DMS53 (cell line): ENCODE data around the gene VEGFB.

Experiments used
- DNase-seq: peaks from one replicate; lab custom pipeline; 2025; lab: John Stamatoyannopoulos, UW

Gene VEGFB

DNA sequence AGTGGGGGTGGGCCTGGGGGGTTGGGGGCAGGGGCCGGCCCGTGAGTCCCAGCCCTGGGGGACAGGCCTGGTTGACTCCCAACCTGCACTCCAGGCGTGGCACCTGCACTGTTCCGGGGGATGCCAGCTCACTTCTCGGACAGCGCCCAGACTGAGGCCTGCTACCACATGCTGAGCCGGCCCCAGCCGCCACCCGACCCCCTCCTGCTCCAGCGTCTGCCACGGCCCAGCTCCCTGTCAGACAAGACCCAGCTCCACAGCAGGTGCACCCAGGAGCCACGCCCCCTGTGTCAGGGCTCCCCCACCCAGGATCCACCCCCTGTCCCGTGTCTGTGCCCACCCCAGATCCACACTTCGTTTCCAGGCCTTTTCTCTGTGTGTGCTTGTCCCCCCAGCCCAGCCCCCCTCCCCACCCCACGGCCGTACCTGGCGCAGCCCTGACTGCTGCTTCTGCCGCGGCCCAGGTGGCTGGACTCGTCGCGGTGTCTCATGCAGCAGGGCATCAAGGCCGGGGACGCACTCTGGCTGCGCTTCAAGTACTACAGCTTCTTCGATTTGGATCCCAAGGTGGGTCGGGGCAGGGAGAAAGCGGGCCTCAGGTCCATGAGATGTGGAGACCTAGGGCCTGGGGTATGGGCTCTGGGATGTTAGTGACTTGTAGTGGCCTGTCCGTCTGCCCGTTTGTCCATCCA, 23.1 kb upstream of the VEGFB start:
- DNase-seq = no peak

DNA sequence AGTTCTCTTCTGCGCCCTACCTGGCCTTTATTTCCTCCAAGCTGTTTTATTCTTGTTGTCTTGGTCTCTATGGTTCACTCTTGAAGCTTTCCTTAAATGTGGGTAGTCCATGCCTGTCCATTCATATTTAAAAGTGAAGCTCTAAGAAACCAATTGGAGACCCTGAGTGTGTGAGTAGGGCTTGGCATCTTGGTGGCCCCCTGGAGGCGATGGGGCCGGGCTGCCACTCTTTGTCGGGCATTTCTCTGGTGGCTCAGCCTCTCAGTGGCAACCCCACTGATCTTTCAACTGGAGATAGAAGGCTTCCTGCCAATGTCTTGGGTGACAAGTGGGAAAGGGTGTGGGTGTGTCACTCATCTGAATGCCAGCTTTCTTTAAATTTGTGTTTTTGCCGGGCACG, 17.5 kb upstream of the VEGFB start:
- no peak for DNase-seq

DNA sequence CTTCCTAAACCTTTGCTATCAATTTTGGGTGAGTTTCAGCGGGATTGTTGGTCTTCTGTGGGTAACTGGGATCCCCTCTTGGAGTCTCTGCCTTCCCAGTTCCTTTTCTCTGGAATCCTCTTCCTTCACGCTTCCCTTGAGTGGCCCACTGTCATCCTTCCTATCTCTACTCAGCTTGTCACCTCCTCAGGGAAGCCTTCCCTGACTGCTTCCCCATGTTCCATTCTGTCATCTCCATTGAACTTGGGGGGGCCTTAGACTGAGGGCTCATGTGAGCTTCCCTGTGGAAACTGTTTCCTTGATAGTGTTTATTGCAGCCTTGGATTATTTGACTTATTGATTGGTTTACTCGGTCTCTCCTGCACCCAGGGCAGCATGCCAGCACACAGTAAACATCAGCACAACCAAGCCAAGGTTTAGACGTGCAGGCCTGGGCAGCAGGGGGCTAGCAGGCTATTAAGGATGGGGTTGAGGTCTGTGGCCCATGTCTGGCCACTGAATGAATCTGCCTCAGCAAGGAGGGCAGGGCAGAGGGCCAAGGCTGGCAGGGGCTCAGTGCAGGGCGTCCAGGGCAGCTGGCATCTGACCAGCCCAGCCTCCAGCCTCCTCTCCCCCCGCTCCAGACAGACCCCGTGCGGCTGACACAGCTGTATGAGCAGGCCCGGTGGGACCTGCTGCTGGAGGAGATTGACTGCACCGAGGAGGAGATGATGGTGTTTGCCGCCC, 15.6 kb upstream of the VEGFB start:
- no peak for DNase-seq

DNA sequence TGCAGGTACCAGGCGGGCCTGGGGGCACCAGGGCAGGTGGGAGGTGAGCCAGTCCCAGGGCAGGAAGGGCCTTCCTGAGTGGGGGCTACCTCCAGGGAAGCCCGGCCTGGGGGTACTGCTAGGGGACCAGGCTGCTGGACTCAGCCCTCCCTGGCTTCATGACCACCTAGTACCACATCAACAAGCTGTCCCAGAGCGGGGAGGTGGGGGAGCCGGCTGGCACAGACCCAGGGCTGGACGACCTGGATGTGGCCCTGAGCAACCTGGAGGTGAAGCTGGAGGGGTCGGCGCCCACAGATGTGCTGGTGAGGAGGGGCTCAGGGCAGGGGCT, 15.1 kb upstream of the VEGFB start:
- no peak for DNase-seq

DNA sequence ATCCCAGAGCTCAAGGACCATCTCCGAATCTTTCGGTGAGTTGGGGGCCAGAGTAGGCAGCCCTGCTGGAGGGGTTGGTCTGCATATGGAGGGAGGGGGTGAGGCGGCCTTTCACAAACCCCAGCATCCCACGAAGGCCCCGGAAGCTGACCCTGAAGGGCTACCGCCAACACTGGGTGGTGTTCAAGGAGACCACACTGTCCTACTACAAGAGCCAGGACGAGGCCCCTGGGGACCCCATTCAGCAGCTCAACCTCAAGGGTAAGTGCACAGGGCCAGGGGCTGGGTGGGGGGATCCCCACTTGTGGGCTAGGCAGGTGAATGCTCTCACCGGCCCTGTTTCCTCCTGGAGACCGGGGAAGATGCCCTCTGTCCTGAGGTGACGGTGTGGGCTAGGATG, 14.6 kb upstream of the VEGFB start:
- DNase-seq = no peak

DNA sequence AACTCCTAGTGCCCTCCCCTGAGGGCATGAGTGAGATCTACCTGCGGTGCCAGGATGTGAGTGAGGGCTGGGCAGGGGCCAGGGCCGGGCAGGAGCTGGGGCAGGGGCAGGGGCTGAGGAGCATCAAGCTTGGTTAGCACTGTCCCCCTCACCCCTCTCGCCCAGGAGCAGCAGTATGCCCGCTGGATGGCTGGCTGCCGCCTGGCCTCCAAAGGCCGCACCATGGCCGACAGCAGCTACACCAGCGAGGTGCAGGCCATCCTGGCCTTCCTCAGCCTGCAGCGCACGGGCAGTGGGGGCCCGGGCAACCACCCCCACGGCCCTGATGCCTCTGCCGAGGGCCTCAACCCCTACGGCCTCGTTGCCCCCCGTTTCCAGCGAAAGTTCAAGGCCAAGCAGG, 14.1 kb upstream of the VEGFB start:
- DNase-seq = no peak

DNA sequence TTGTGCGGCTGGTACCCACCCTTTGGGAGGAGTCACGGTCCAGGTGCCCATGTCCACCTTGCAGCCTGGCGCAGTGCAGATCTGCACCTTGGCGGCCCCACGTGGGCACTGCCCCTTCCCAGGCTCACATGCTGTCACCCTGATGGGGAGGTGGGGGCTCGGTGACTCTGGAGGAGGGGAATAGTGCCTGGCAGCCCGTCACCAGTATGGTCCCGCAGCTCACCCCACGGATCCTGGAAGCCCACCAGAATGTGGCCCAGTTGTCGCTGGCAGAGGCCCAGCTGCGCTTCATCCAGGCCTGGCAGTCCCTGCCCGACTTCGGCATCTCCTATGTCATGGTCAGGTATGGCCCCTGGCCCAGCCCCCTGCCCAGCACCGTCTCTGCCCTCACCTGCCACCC, 13.6 kb upstream of the VEGFB start:
- DNase-seq = no peak

DNA sequence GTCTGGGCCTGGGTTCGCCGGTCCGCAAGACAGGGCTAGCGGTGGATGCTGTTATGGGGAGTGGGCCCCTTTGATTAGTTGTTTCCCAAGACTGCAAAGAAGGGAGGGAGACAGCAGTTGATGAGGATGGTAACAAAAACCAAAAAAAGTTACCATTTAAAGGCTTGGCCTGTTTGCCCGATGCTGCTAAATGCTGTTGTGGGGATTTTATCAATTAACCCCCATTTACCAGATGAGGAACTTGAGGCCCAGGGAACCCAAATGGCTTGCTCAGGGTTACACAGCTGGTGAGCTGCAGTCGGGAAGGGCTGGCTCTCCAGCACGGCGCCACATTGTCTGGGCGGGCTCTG, 11.8 kb upstream of the VEGFB start:
- no peak for DNase-seq

DNA sequence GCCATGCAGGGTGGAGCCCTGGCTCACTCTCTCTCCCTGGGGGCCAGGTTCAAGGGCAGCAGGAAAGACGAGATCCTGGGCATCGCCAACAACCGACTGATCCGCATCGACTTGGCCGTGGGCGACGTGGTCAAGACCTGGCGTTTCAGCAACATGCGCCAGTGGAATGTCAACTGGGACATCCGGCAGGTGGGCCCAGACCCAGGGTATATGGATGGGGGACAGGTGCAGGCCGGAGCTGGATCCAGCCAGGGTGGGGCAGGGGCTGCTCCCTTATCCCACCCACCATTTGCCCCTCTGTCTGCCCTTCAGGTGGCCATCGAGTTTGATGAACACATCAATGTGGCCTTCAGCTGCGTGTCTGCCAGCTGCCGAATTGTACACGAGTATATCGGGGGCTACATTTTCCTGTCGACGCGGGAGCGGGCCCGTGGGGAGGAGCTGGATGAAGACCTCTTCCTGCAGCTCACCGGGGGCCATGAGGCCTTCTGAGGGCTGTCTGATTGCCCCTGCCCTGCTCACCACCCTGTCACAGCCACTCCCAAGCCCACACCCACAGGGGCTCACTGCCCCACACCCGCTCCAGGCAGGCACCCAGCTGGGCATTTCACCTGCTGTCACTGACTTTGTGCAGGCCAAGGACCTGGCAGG, 11.3 kb upstream of the VEGFB start:
- no peak for DNase-seq

DNA sequence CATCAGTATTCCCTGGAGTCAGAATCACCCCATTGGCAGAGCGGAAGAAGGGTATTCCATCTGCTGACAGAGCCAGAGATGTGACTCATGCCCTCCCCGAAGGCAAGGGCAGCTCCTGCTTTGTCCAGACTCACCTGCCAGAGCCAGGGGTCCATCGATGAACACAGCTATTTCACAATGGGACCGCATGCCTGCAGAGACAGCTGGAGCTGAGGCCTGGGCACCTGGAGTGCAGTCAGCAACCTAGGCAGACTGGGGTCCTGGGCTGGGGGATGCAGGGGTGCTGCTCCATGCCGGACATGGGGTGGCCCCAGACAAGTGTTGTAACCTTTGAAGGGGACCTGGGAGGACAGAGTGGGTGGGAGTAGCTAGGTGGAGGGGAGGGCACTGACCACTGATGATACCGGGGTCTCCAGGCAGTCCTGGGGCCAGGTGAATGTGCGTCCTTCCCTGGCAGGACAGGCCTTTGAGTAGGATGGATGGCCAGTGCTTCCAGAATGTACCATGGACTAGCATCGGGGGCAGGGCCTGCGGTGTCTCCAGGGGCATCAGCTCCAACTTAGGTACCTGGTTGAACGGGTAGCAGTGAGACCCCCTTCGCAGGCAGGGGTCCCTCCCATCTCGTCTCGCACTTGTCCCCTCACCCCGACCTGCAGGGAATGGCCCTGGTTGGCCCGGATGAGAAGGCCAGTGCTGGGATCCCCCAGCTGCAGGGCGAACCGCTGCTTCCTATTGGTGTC, 10.1 kb upstream of the VEGFB start:
- DNase-seq = no peak

DNA sequence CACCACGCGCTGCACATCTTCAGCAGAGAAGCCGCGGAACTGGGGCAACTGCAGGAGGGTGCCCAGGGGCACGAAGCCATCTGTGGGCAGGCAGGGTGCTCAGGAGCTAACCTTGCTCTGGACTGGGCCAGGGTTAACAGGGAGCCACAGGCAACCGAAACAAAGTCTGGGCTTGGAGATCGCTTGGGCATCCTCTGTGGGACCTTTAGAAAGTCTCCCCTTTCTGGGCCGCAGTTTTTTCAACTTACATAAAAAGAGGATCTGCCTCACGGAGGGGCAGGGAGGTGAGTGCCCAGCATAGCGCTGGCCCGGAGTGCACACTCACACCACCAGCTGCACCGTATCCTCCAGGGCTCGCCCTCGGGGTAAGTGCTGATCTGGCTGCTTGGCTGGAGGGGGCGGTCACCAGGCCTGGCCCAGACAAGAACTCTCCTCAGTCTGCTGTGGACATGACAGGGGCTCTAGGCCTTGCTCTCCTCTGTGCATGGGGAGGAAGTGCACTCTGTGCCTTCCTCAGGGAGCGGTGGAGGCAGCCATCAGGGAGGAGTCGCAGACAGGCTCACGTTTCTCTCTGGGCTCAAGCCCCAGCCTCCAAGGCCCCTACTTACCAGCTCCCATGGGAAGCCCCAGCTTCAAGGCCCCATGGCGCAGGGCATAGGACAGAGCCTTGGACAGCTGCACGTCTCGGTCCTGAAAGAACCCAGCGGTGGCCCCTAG, 9.3 kb upstream of the VEGFB start:
- DNase-seq = peak; percentile 56

DNA sequence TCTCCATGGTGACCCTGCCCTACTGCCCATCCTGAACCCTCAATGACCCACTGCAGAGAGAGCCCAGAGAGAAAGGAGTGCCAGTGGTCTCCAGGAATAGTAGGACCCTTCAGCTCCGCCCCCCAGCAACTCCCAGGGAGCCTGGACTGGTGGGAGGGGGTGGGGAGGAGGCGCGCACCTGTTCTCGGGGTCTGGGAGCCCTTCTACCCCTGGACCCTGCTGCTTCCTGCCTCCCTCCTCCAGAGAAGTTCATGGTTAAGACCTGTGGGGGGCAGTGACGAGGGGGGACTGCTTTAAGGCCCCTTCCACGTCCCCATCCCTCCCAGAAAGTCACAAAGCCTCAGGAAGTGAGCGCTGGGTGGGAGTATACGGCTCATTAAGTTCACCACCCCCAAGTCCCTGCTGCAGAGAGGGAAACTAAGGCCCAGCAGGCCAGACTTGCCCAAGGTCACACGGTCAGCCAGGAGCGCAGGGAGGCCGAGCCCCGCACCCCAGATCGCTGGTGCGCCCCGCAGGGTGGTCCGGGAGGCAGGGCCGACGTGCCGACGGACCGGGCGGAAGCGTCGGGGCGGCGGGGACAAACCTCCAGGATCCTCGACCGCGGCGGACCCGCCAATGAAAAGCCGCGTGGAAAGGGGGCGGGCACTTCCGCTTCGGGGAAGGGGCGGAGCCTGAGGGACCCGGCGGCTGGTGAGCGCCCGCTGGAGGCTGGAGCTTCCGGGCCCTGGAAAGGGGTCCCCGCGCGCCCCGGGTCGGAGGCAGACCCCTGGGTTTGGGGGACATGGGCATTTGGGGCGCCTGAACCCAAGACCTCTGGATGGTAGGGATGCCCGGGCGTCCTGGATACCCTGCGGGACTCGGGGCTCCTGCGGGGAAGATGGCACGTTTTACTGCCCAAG, 8.5 kb upstream of the VEGFB start, which contains the start of the genes NUDT22 and TRPT1:
Gene NUDT22 (plus strand): TSS at position 667 of the 899 bp plus-strand sequence. CDS start 379 bp downstream, outside the sequence.
Gene TRPT1 (minus strand): TSS at position 579 of the 899 bp plus-strand sequence. CDS start 326 bp downstream, at position 253.
- peak; percentile 95 for DNase-seq

DNA sequence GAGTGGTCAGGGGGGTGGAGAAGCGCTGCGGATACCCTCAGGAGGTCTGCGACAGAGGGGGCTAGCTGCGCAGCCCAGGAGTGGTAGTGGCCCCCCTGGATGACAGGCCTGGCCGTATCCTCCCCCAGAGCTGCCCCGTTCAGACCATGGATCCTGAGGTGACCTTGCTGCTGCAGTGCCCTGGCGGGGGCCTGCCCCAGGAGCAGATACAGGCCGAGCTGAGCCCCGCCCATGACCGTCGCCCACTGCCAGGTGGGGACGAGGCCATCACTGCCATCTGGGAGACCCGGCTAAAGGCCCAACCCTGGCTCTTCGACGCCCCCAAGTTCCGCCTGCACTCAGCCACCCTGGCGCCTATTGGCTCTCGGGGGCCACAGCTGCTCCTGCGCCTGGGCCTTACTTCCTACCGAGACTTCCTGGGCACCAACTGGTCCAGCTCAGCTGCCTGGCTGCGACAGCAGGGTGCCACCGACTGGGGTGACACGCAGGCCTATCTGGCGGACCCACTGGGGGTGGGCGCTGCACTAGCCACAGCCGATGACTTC, 7.8 kb upstream of the VEGFB start:
- peak; percentile 83 for DNase-seq

DNA sequence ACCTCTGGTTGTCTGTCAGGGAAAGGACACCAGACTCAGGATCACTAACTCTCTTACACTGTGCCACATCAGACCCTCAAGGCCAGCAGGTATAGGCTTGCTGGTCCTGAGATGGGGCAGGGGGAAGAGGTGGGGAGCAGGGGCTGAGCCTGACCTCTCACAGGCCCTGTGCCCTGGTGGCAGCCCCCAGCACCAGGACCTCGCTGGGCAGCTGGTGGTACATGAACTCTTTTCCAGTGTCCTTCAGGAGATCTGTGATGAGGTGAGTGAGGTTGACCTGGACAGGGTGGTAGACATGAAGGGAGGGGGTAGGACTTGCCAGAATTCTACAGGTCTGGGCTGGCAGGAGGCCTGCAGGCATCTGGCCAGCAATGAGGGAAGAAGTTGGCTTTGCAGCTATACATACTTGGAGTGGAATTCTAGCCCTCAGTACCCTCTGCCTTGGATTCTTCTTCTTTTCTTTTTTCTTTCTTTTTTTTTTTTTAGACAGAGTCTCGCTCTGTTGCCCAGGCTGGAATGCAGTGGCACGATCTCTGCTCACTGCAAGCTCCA, 6.9 kb upstream of the VEGFB start:
- DNase-seq = no peak

DNA sequence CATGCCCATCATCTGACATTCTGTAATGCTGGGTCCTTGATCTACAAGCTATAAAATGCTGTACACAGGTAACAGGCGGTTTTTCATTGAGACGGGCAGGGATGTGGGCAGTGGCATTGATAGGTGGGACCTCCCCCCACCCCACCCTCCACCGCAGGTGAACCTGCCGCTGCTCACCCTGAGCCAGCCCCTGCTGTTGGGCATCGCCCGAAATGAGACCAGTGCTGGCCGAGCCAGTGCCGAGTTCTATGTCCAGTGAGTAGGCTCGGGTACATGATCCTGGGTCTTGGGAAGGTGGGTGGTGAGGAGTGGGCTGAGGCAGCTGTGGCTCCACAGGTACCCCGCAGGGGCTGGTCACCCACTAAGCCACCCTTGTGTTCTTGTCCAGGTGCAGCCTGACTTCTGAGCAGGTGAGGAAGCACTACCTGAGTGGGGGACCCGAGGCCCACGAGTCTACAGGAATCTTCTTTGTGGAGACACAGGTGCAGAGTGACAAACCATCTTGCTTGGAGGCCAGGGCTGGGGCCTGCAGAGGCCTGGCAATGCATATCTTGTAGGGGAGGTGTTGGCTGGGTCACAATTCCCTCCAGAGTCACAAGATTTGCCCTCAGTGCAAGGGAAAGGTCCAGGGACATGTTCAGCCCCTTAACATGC, 5.2 kb upstream of the VEGFB start:
- DNase-seq = peak; percentile 48

DNA sequence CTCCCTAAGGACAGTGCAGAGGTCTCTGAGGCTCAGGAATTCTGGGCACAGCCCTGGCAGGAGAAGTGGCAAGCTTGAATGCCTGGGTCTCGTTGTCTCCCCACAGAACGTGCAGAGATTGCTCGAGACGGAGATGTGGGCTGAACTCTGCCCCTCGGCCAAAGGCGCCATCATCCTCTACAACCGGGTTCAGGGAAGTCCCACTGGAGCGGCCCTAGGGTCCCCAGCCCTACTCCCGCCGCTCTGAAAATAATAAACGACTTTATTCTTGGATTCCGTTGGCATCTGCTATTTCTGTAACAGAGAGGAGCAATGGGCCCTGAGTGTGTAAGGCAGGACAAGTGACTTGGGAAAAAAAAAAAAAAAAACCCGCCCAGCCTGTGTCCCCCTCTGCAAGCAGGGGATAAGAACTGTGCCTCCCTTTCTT, 4.6 kb upstream of the VEGFB start:
- no peak for DNase-seq

DNA sequence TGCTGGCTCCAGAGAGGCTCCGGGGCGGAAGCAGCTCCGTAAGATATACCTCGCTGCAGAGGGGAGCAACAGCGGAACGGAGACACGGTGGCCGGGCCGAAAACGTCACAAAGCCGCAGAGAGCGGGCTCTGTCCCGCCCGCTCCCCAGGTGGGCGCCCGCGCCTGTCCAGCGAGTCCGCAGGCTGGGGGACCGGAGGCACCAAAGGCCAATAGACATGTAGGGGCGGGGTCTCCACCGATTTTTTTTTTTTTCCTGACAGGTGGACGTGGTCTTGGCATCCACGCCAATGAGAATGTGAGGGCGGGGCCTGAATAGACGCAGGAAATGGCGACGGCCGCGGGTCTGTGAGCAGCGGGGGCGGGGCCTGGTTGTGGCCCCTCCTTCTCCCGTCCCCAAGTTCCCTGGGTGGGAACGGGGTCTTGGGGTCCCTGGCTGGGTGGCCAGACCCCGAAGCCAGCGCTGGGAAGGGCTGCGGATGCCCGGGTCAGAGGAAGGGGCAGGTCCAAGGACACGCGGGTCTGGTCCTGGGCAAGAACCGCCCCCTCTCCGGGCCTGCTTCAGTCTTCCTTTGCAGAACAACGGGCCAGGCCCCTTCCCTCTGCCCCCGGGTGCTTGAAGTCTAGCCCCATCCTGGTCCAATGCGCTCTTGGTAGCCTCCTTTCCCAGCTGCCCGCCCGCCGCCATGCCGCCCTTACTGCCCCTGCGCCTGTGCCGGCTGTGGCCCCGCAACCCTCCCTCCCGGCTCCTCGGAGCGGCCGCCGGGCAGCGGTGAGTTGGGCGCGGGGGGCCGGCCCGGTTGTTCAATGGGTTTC, 4.0 kb upstream of the VEGFB start, which contains the start of gene DNAJC4:
Gene DNAJC4 (plus strand): TSS at position 378 of the 814 bp plus-strand sequence. CDS start 307 bp downstream, at position 685.
- DNase-seq = peak; percentile 98

DNA sequence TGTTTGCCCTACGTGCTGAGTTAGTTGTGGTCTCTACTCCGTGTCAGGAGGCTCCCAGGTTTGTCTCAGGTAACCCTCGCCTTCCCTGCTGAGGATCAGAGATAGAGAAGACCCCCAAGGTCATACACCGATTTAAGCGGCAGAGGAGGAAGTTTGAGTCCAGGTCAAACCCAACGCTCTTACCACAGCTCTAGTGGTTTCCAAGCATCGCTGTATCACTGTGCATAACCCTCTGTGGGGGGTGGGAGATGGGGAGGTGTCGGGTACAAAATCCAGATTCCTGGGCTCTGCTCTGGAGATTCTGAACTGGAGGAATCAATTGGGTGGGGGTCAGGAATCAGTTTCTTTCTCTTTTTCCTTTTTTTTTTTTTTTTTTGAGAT, 3.4 kb upstream of the VEGFB start:
- peak; percentile 65 for DNase-seq

DNA sequence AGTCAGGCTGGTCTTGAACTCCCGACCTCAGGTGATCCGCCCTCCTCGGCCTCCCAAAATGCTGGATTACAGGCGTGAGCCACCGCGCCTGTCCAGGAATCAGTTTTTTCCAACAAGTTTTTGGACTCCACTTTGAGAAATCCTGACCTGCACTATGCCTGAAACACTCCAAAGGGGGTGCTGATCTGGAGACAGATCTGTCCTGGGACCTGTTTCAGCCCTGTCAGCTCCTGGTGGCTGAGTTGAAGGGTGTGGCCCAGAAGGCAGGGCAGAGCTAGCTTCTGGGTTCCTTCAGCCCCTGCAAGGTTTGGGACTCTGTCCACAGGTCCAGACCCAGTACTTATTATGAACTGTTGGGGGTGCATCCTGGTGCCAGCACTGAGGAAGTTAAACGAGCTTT, 2.8 kb upstream of the VEGFB start:
- DNase-seq = no peak
